Peyer's patch (tissue), 4 donors: ENCODE measurements around the gene NUP50. TPM values are rescaled to one million over a fixed set of nuclear protein-coding genes. Genes with fewer than 3 reads are reported as not detected.

ENCODE experiments used
- DNase-seq, 3 donors: peaks; one replicate each; pipeline ENCODE4 v3.0.0-alpha.2; 2017 to 2019
- H3K27ac ChIP-seq, 4 donors: fragments of 200-600 bp; sonication (generic); one replicate each; pipeline ENCODE4 v1.5.1; 2016 to 2019
- H3K27me3 ChIP-seq, 2 donors: fragments of 200-600 bp; sonication (generic); one replicate each; pipeline ENCODE4 v1.5.1; 2019
- H3K36me3 ChIP-seq, 3 donors: fragments of 200-600 bp; sonication (generic); one replicate each; pipeline ENCODE4 v1.5.1; 2016 to 2019
- H3K4me1 ChIP-seq, 4 donors: fragments of 200-600 bp; sonication (generic); one replicate each; pipeline ENCODE4 v1.5.1; 2016 to 2019
- H3K4me3 ChIP-seq, 4 donors: fragments of 200-600 bp; sonication (generic); 1 replicate in 3 of 4; 2 replicates in 1 of 4; pipeline ENCODE4 v1.5.1; 2016 to 2019; ENCODE audit warnings: mild to moderate bottlenecking in 1 of 4
- H3K9me3 ChIP-seq, 4 donors: fragments of 200-600 bp; sonication (generic); one replicate each; pipeline ENCODE4 v1.5.1; 2016 to 2019; ENCODE audit warnings: mild to moderate bottlenecking in 1 of 4
- CTCF ChIP-seq, 6 experiments: fragments of 450-650 bp in 4 of 6; fragments of 200-600 bp in 2 of 6; sonication (generic) in 1 of 6; IDR thresholded peaks; one replicate each; pipeline ENCODE4 v1.5.1; 2017 to 2019; ENCODE audit warnings: antibody characterized with exemption in 6 of 6, mild to moderate bottlenecking in 3 of 6, moderate library complexity in 1 of 6
- POLR2A ChIP-seq, 2 donors: fragments of 450-650 bp; IDR thresholded peaks; one replicate each; pipeline ENCODE4 v1.5.1; 2017; ENCODE audit warnings: antibody characterized with exemption in 2 of 2, mild to moderate bottlenecking in 2 of 2, moderate library complexity in 2 of 2
- total RNA-seq, 4 donors: library from RNA; depleted of rRNA; stranded (reverse); fragments of >200 nt; gene quantifications; one replicate each; pipeline ENCODE4 v1.1.0, GENCODE V29; 2016

The NUP50 gene
- total RNA-seq, 4 donors from 2014 or later: 67.8 to 96.8 (median 75.8) TPM

- H3K9me3 ChIP-seq: no peaks in the 10 kb centered on the region
- DNase-seq: no peak
- H3K4me1 ChIP-seq: no peaks in the 10 kb centered on the region
- H3K27me3 ChIP-seq: no peaks in the 10 kb centered on the region
- H3K36me3 ChIP-seq: peaks cover 0 to 85% (median 0%) of the 10 kb centered on the region in 3 donors
- TF ChIP-seq CTCF (IDR thresholded peaks at IDR 0.05): no peak
- no peak for TF ChIP-seq POLR2A (IDR thresholded peaks at IDR 0.05)
- no peak overlapping the region for H3K27ac ChIP-seq
- no peak overlapping the region for H3K4me3 ChIP-seq
Observed at GRCh38 chr22:45181766-45182165, 18.0 kb downstream of the NUP50 start.

GRCh38 chr22:45183974-45184373, 20.2 kb downstream of the NUP50 start:
- Histone ChIP-seq H3K27me3 (no peaks in the 10 kb centered on the region), H3K36me3 (peaks cover 0 to 76% (median 0%) of the 10 kb centered on the region in 3 donors)
- peak in 1 of 3 donors; percentile 37 for DNase-seq

GRCh38 chr22:45185718-45186514, 22.2 kb downstream of the NUP50 start:
- H3K27ac ChIP-seq: no peak overlapping the region
- H3K27me3 ChIP-seq: no peaks in the 10 kb centered on the region
- H3K36me3 ChIP-seq: peaks cover 0 to 62% (median 0%) of the 10 kb centered on the region in 3 donors
- DNase-seq: peak in 1 of 3 donors; percentile 11
- H3K4me3 ChIP-seq: no peak overlapping the region
- no peaks in the 10 kb centered on the region for H3K9me3 ChIP-seq
- TF ChIP-seq CTCF (IDR thresholded peaks at IDR 0.05): no peak
- TF ChIP-seq POLR2A (IDR thresholded peaks at IDR 0.05): no peak
- H3K4me1 ChIP-seq: no peaks in the 10 kb centered on the region

More at GRCh38 chr22:45183974-45184373, 20.2 kb downstream of the NUP50 start:
- TF ChIP-seq CTCF (IDR thresholded peaks at IDR 0.05) (no peak), POLR2A (IDR thresholded peaks at IDR 0.05) (no peak)
- Histone ChIP-seq H3K27ac (no peak overlapping the region), H3K4me1 (no peaks in the 10 kb centered on the region), H3K4me3 (no peak overlapping the region), H3K9me3 (no peaks in the 10 kb centered on the region)

- H3K27me3 ChIP-seq: no peaks in the 10 kb centered on the region
- H3K27ac ChIP-seq: no peak overlapping the region
- peaks cover 0 to 3% (median 0%) of the 10 kb centered on the region in 4 donors for H3K4me1 ChIP-seq
- H3K9me3 ChIP-seq: no peaks in the 10 kb centered on the region
- TF ChIP-seq POLR2A (IDR thresholded peaks at IDR 0.05): no peak
- no peak for TF ChIP-seq CTCF (IDR thresholded peaks at IDR 0.05)
- H3K36me3 ChIP-seq: peaks cover 0 to 44% (median 0%) of the 10 kb centered on the region in 3 donors
- no peak overlapping the region for H3K4me3 ChIP-seq
- DNase-seq: no peak
Observed at GRCh38 chr22:45187891-45188290, 24.2 kb downstream of the NUP50 start.

- H3K4me3 ChIP-seq: no peak overlapping the region
- H3K27ac ChIP-seq: no peak overlapping the region
- H3K36me3 ChIP-seq: peaks cover 0 to 35% (median 0%) of the 10 kb centered on the region in 3 donors
- TF ChIP-seq CTCF (IDR thresholded peaks at IDR 0.05) (no peak), POLR2A (IDR thresholded peaks at IDR 0.05) (no peak)
- H3K4me1 ChIP-seq: peaks cover 0 to 4% (median 0%) of the 10 kb centered on the region in 4 donors
- DNase-seq: peak in 1 of 3 donors; percentile 8
- H3K27me3 ChIP-seq: no peaks in the 10 kb centered on the region
- no peaks in the 10 kb centered on the region for H3K9me3 ChIP-seq
Observed at GRCh38 chr22:45188779-45189178, 25.1 kb downstream of the NUP50 start.
